Measurements from ENCODE around the gene TLR5.

TLR5 gene

DNA sequence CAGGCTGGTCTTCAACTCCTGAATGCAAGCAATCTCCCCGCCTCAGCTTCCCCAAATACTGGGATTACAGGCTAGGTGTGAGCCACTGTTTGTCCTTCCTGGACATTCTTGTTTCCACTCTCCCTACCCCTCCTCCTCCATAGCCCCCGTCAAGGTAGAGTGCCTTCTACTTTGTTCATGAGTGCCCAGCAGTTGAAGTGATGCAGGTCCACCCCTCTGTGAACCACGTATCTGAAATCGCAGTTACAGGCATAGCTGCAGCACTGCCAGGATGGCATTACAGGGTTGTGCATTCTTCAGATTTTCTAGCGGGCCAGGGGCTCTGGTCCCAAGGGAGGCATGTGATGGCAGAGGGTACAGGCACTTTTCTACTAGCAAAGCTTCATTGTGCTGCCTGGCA lies 7.4 kb upstream of the TLR5 start:
- Histone ChIP-seq H3K4me3 (ENCODE audit: low read length in 2 of 2) (no peak overlapping the region), H3K9ac (ENCODE audit: low read depth in 1 of 2, low read length in 2 of 2) (no peak overlapping the region), H3K36me3 (ENCODE audit: control insufficient read depth in 2 of 2, insufficient read depth in 2 of 2, low read length in 2 of 2) (no peaks in the 10 kb centered on the region), H3K9me3 (ENCODE audit: control insufficient read depth in 2 of 2, low read length in 2 of 2) (peaks cover 0 to 5% of the 10 kb centered on the region in 2 donors), H3K27ac (ENCODE audit: low read depth in 2 of 2, low read length in 2 of 2) (no peak overlapping the region), H3K27me3 (ENCODE audit: control insufficient read depth in 2 of 2, insufficient read depth in 2 of 2, low read length in 2 of 2) (no peaks in the 10 kb centered on the region), H3K4me1 (ENCODE audit: control insufficient read depth in 2 of 2, insufficient read depth in 2 of 2, low read length in 2 of 2) (no peaks in the 10 kb centered on the region)

DNA sequence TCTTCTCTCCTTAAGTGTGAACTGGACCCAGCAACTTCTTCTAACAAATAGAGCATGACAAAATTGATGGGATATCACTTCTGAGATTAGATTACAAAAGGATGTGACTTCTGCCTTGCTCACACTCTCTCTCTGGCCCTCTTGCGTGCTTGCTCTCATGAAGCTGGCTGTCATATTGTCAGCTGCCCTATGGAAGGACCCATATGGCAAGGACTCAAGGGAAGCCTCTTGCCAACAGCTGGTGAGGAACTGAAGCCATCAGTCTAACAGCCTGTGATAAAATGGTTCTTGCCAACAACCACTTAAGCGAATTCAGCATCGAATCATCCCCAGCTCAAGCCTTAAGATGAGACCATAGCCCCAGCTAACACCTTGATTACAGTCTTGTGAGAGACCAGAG lies 4.8 kb upstream of the TLR5 start:
- peaks cover 7 to 12% of the 10 kb centered on the region in 2 donors for H3K4me1 ChIP-seq (ENCODE audit: control insufficient read depth in 2 of 2, insufficient read depth in 2 of 2, low read length in 2 of 2)
- H3K27me3 ChIP-seq (ENCODE audit: control insufficient read depth in 2 of 2, insufficient read depth in 2 of 2, low read length in 2 of 2), result no peaks in the 10 kb centered on the region
- no peak overlapping the region for H3K4me3 ChIP-seq (ENCODE audit: low read length in 2 of 2)
- no peaks in the 10 kb centered on the region for H3K36me3 ChIP-seq (ENCODE audit: control insufficient read depth in 2 of 2, insufficient read depth in 2 of 2, low read length in 2 of 2)
- no peak overlapping the region for H3K27ac ChIP-seq (ENCODE audit: low read depth in 2 of 2, low read length in 2 of 2)
- peaks cover 0 to 5% of the 10 kb centered on the region in 2 donors for H3K9me3 ChIP-seq (ENCODE audit: control insufficient read depth in 2 of 2, low read length in 2 of 2)
- no peak overlapping the region for H3K9ac ChIP-seq (ENCODE audit: low read depth in 1 of 2, low read length in 2 of 2)

DNA sequence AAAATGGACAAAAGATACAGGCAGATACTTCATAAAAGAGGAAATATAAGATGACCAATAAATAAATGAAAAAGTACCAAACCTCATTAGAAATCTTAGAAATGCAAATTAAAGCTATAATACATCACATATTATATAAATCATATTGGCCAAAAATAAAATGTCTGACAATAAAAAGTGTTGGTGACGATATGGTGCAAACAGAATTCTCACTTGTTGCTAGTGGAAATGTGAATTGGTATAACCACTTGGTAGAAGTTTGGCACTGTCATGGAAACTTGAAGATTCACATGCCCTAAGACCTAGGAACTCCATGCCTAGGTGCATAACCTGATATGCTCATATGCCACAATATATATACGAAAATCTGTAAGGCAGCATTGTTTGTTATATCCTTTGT lies 4.4 kb upstream of the TLR5 start:
- no peaks in the 10 kb centered on the region for H3K27me3 ChIP-seq (ENCODE audit: control insufficient read depth in 2 of 2, insufficient read depth in 2 of 2, low read length in 2 of 2)
- no peak overlapping the region for H3K27ac ChIP-seq (ENCODE audit: low read depth in 2 of 2, low read length in 2 of 2)
- peaks cover 11 to 12% of the 10 kb centered on the region in 2 donors for H3K4me1 ChIP-seq (ENCODE audit: control insufficient read depth in 2 of 2, insufficient read depth in 2 of 2, low read length in 2 of 2)
- H3K9ac ChIP-seq (ENCODE audit: low read depth in 1 of 2, low read length in 2 of 2), result no peak overlapping the region
- H3K9me3 ChIP-seq (ENCODE audit: control insufficient read depth in 2 of 2, low read length in 2 of 2), result peaks cover 0 to 5% of the 10 kb centered on the region in 2 donors
- H3K36me3 ChIP-seq (ENCODE audit: control insufficient read depth in 2 of 2, insufficient read depth in 2 of 2, low read length in 2 of 2), result no peaks in the 10 kb centered on the region
- H3K4me3 ChIP-seq (ENCODE audit: low read length in 2 of 2), result no peak overlapping the region

DNA sequence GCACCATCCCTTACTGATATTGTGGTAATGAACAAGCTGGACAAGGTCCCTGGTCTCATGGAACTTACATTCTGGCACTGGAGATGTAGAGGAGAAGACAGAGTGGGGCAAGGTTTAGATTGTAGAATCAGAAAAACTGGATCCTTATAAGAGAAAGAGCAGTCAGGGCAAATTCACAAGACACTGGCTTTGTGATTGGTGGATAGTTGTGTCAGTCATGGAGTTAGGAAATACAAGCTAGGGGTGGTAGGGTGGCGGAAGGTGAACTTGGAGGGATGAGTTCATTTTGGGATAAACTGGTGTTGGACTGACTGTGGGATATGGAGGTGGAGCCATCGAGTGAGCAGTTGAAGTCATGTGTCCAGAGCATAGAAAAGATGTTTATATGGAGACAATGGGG lies 3.7 kb upstream of the TLR5 start:
- H3K4me1 ChIP-seq (ENCODE audit: control insufficient read depth in 2 of 2, insufficient read depth in 2 of 2, low read length in 2 of 2), result peaks cover 12 to 13% of the 10 kb centered on the region in 2 donors
- no peak overlapping the region for H3K27ac ChIP-seq (ENCODE audit: low read depth in 2 of 2, low read length in 2 of 2)
- H3K27me3 ChIP-seq (ENCODE audit: control insufficient read depth in 2 of 2, insufficient read depth in 2 of 2, low read length in 2 of 2), result no peaks in the 10 kb centered on the region
- no peak overlapping the region for H3K9ac ChIP-seq (ENCODE audit: low read depth in 1 of 2, low read length in 2 of 2)
- H3K4me3 ChIP-seq (ENCODE audit: low read length in 2 of 2), result no peak overlapping the region
- no peaks in the 10 kb centered on the region for H3K36me3 ChIP-seq (ENCODE audit: control insufficient read depth in 2 of 2, insufficient read depth in 2 of 2, low read length in 2 of 2)
- H3K9me3 ChIP-seq (ENCODE audit: control insufficient read depth in 2 of 2, low read length in 2 of 2), result peaks cover 0 to 5% of the 10 kb centered on the region in 2 donors

DNA sequence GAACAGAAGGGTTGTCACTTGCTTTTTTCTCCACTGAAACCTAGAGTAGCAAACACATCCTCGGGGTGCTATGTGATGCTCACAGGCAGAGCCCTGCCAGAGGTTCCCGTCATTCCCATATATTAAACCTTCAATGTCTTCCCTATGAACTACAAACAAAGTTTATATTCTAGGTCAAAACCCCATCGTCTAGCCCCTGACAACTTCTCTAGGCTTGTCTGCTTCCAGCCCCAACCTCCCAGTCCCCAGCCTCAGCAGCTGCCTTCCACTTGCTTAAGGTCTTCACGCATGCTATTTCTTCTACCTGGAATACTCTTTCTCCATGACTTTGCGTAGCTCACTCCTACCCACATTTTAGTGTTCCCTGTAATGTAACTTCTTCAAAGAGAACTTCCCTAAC lies 1.9 kb upstream of the TLR5 start:
- Histone ChIP-seq H3K27ac (ENCODE audit: low read depth in 2 of 2, low read length in 2 of 2) (no peak overlapping the region), H3K9ac (ENCODE audit: low read depth in 1 of 2, low read length in 2 of 2) (no peak overlapping the region), H3K9me3 (ENCODE audit: control insufficient read depth in 2 of 2, low read length in 2 of 2) (peaks cover 0 to 5% of the 10 kb centered on the region in 2 donors), H3K4me1 (ENCODE audit: control insufficient read depth in 2 of 2, insufficient read depth in 2 of 2, low read length in 2 of 2) (peaks cover 12 to 15% of the 10 kb centered on the region in 2 donors), H3K27me3 (ENCODE audit: control insufficient read depth in 2 of 2, insufficient read depth in 2 of 2, low read length in 2 of 2) (no peaks in the 10 kb centered on the region), H3K4me3 (ENCODE audit: low read length in 2 of 2) (no peak overlapping the region), H3K36me3 (ENCODE audit: control insufficient read depth in 2 of 2, insufficient read depth in 2 of 2, low read length in 2 of 2) (no peaks in the 10 kb centered on the region)

DNA sequence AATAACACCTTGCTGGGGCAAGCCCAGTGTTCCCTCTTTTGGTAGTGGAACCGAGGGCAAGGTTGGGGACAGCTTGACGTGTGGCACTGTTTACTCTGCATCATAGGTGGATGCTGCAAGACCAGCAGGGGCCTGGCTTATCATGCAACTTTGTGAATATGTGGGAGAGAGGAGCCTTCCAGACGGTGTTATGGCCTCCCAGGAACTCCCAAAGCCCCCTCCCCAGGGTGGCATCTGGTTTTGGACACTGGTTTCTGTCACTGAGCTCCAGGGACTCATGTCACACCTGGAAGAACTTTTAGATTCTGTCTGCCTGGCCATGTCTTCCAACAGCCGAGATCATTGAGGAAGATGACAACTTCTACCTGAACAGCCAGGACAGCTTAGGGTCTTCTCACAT lies 1.4 kb upstream of the TLR5 start:
- peaks cover 12 to 15% of the 10 kb centered on the region in 2 donors for H3K4me1 ChIP-seq (ENCODE audit: control insufficient read depth in 2 of 2, insufficient read depth in 2 of 2, low read length in 2 of 2)
- H3K9ac ChIP-seq (ENCODE audit: low read depth in 1 of 2, low read length in 2 of 2), result no peak overlapping the region
- peaks cover 0 to 5% of the 10 kb centered on the region in 2 donors for H3K9me3 ChIP-seq (ENCODE audit: control insufficient read depth in 2 of 2, low read length in 2 of 2)
- no peak overlapping the region for H3K27ac ChIP-seq (ENCODE audit: low read depth in 2 of 2, low read length in 2 of 2)
- H3K4me3 ChIP-seq (ENCODE audit: low read length in 2 of 2), result peak overlapping the region in 1 of 2 donors; percentile 3
- H3K27me3 ChIP-seq (ENCODE audit: control insufficient read depth in 2 of 2, insufficient read depth in 2 of 2, low read length in 2 of 2), result no peaks in the 10 kb centered on the region
- no peaks in the 10 kb centered on the region for H3K36me3 ChIP-seq (ENCODE audit: control insufficient read depth in 2 of 2, insufficient read depth in 2 of 2, low read length in 2 of 2)

DNA sequence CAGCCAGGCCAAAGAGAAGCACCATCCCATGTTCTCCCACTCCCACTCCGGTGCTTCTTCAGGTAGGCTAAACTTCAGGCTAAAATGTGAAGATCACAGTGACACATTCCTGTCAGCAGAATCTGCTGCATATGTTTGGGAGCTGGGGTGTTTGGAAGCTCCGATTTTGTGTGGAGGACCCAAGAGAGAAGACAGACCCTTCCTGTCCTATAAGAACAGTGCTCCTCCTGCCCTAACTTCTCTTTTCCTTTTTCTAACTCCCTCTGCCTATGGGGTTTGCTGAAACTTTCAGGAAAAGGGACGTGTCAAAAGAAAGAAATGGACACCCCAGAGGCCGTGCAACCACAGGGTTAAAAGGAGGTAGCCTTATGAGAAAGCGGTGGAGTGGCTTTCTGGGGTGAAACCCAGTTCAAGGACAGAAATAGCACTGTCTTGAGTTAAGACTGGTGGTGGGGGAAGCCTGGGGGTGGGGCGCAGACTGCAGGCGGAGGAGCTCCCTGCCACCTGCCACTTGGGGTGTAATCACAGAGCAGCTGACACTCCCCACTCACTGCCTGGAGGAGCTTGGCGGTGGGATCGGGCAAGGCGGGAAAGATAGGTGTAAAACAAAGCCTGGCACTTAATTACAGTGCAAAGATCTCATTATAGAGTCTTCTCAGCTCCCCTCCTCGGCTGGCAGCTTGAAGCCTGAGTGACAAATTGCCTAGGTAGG lies 645 bp upstream of the TLR5 start:
- Histone ChIP-seq H3K36me3 (ENCODE audit: control insufficient read depth in 2 of 2, insufficient read depth in 2 of 2, low read length in 2 of 2) (no peaks in the 10 kb centered on the region), H3K4me3 (ENCODE audit: low read length in 2 of 2) (peak overlapping the region; percentile 58 to 63), H3K4me1 (ENCODE audit: control insufficient read depth in 2 of 2, insufficient read depth in 2 of 2, low read length in 2 of 2) (peaks cover 12 to 15% of the 10 kb centered on the region in 2 donors), H3K9ac (ENCODE audit: low read depth in 1 of 2, low read length in 2 of 2) (peak overlapping the region; percentile 55 to 60), H3K27ac (ENCODE audit: low read depth in 2 of 2, low read length in 2 of 2) (peak overlapping the region; percentile 27 to 67), H3K9me3 (ENCODE audit: control insufficient read depth in 2 of 2, low read length in 2 of 2) (peaks cover 0 to 5% of the 10 kb centered on the region in 2 donors), H3K27me3 (ENCODE audit: control insufficient read depth in 2 of 2, insufficient read depth in 2 of 2, low read length in 2 of 2) (no peaks in the 10 kb centered on the region)

DNA sequence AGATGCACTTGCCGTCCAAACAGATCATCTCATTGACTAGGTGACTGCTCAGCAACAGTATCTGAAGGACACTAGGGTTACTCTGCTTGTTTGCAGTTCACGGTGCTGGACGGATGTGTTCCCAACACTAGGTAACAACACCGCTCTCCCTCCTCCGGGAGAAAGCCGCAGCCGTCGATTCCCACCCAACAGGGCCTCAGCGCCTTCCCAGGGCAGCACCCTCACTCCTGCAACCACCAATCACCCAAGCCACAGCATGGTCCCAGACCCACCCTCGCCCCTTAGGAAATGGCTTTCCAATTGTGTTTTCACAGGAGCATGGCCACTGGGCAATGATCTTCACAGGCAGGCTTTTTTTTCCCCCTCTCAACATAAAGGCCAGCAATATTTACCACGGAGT lies 779 bp downstream of the TLR5 start:
- no peaks in the 10 kb centered on the region for H3K36me3 ChIP-seq (ENCODE audit: control insufficient read depth in 2 of 2, insufficient read depth in 2 of 2, low read length in 2 of 2)
- H3K4me3 ChIP-seq (ENCODE audit: low read length in 2 of 2), result peak overlapping the region; percentile 58 to 63
- peak overlapping the region in 1 of 2 donors; percentile 67 for H3K27ac ChIP-seq (ENCODE audit: low read depth in 2 of 2, low read length in 2 of 2)
- peak overlapping the region in 1 of 2 donors; percentile 52 for H3K9ac ChIP-seq (ENCODE audit: low read depth in 1 of 2, low read length in 2 of 2)
- H3K9me3 ChIP-seq (ENCODE audit: control insufficient read depth in 2 of 2, low read length in 2 of 2), result peaks cover 0 to 2% of the 10 kb centered on the region in 2 donors
- peaks cover 14 to 16% of the 10 kb centered on the region in 2 donors for H3K4me1 ChIP-seq (ENCODE audit: control insufficient read depth in 2 of 2, insufficient read depth in 2 of 2, low read length in 2 of 2)
- no peaks in the 10 kb centered on the region for H3K27me3 ChIP-seq (ENCODE audit: control insufficient read depth in 2 of 2, insufficient read depth in 2 of 2, low read length in 2 of 2)

DNA sequence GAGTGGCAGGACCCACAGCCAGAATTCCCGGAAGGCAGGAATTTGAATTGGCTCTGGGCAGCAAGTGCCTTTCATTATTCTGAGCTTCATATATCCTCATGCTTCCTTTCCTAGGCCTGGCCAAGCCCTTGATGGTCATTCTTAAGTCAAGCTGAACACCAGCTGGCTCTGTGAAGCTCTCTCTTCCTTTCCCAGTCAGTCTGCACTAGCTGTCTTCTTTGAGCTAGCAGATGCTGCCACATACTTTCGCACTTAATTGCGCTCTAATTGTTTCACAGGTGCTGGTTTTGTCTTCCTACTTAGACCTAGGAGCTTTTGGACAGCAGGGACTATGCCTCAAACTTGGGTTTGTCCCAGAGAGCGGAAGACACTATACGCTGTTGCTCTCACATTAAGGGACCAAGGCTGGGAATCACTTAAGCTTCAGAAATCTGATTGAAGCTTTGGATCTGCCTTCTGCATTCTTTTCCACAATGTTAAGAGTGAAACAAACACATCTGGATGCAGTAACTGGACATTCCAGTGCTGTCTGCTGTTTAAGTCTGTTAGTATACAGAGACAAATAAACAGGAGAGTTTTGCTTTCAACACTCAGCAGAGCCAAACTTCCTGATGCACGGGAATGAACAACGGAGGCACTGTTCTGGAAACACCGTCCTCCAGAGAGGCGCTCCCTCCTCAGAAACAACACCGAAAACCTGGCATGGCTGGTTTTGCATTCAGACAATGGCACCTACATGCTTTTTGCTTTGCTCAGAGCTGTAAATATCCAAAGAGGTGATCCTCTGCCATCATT lies 2.2 kb downstream of the TLR5 start:
- no peaks in the 10 kb centered on the region for H3K27me3 ChIP-seq (ENCODE audit: control insufficient read depth in 2 of 2, insufficient read depth in 2 of 2, low read length in 2 of 2)
- peaks cover 14 to 18% of the 10 kb centered on the region in 2 donors for H3K4me1 ChIP-seq (ENCODE audit: control insufficient read depth in 2 of 2, insufficient read depth in 2 of 2, low read length in 2 of 2)
- peak overlapping the region in 1 of 2 donors; percentile 28 for H3K4me3 ChIP-seq (ENCODE audit: low read length in 2 of 2)
- no peaks in the 10 kb centered on the region for H3K36me3 ChIP-seq (ENCODE audit: control insufficient read depth in 2 of 2, insufficient read depth in 2 of 2, low read length in 2 of 2)
- no peak overlapping the region for H3K9ac ChIP-seq (ENCODE audit: low read depth in 1 of 2, low read length in 2 of 2)
- no peak overlapping the region for H3K27ac ChIP-seq (ENCODE audit: low read depth in 2 of 2, low read length in 2 of 2)
- no peaks in the 10 kb centered on the region for H3K9me3 ChIP-seq (ENCODE audit: control insufficient read depth in 2 of 2, low read length in 2 of 2)

DNA sequence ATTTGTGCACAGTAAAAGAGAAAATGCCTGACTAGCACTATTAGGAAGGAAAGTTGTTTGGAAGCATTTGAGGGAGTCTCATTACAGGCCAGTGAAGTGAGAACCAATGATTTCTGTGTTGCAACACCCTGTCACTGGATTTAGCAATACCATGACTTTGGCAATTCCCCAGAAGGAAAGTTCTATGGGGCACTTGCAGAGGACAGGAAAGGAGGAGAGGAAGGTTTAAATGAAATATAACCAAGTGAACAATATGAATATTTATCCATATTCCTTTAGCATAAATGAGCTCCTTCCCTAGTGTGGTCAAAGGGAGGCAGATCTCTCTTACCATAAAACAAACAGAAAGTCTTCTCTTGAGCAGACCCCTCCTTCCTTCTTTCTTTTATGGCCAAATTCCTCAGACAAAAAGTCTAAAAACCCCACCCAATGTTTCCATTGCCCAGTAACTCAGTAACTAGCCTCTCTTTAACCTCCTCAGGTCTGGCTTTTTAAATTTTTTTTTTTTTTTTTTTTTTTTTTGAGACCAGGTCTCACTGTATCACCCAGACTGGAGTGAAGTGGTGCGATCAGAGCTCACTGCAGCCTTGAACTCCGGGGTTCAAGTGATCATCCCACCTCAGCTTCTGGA lies 5.5 kb downstream of the TLR5 start:
- no peaks in the 10 kb centered on the region for H3K36me3 ChIP-seq (ENCODE audit: control insufficient read depth in 2 of 2, insufficient read depth in 2 of 2, low read length in 2 of 2)
- H3K4me3 ChIP-seq (ENCODE audit: low read length in 2 of 2), result no peak overlapping the region
- H3K27ac ChIP-seq (ENCODE audit: low read depth in 2 of 2, low read length in 2 of 2), result no peak overlapping the region
- peaks cover 10 to 20% of the 10 kb centered on the region in 2 donors for H3K4me1 ChIP-seq (ENCODE audit: control insufficient read depth in 2 of 2, insufficient read depth in 2 of 2, low read length in 2 of 2)
- no peaks in the 10 kb centered on the region for H3K27me3 ChIP-seq (ENCODE audit: control insufficient read depth in 2 of 2, insufficient read depth in 2 of 2, low read length in 2 of 2)
- no peak overlapping the region for H3K9ac ChIP-seq (ENCODE audit: low read depth in 1 of 2, low read length in 2 of 2)
- H3K9me3 ChIP-seq (ENCODE audit: control insufficient read depth in 2 of 2, low read length in 2 of 2), result no peaks in the 10 kb centered on the region
